GM06990 (cell line): ENCODE results near the gene NT5DC4.

Experiments
- DNase-seq: peaks from one replicate; pipeline ENCODE4 v3.0.0-alpha.2; 2011; ENCODE audit not compliant: insufficient read length; ENCODE audit errors: extremely low read depth
- H3K27me3 ChIP-seq: replicated peaks from 2 replicates; pipeline ENCODE4 v1.6.0; 2011; ENCODE audit warnings: low read length; ENCODE audit not compliant: control insufficient read depth, insufficient read depth
- H3K36me3 ChIP-seq: 2 replicates; pipeline ENCODE4 v1.5.1; 2011; ENCODE audit warnings: low read length; ENCODE audit not compliant: control insufficient read depth, insufficient read depth
- H3K4me3 ChIP-seq: replicated peaks from 2 replicates; pipeline ENCODE4 v1.5.1; 2011; ENCODE audit warnings: low read depth, mild to moderate bottlenecking, control low read depth, low read length
- CTCF ChIP-seq: IDR thresholded peaks from 2 replicates; pipeline ENCODE4 v1.5.1; 2011; ENCODE audit warnings: low read length, control low read depth, mild to moderate bottlenecking, inconsistent platforms; ENCODE audit not compliant: insufficient read depth, poor library complexity, severe bottlenecking

The NT5DC4 gene

GRCh38 chr2:112772322-112772721 lies 51.5 kb downstream of the NT5DC4 start:
- TF ChIP-seq CTCF: no peak
- DNase-seq: no peak
- H3K36me3 ChIP-seq: no peaks in the 10 kb centered on the region; the same call in 1 of the 2 replicates
- H3K4me3 ChIP-seq: no peak overlapping the region
- H3K27me3 ChIP-seq: no peaks in the 10 kb centered on the region

GRCh38 chr2:112772911-112773475 lies 52.2 kb downstream of the NT5DC4 start:
- DNase-seq: no peak
- Histone ChIP-seq H3K27me3 (no peaks in the 10 kb centered on the region), H3K4me3 (no peak overlapping the region), H3K36me3 (no peaks in the 10 kb centered on the region; the same call in 1 of the 2 replicates)
- TF ChIP-seq CTCF: no peak

- no peak overlapping the region for H3K4me3 ChIP-seq
- no peak for DNase-seq
- H3K36me3 ChIP-seq: no peaks in the 10 kb centered on the region; the same call in 1 of the 2 replicates
- H3K27me3 ChIP-seq: no peaks in the 10 kb centered on the region
- no peak for TF ChIP-seq CTCF
Measured at GRCh38 chr2:112773556-112773955, 52.7 kb downstream of the NT5DC4 start.

- H3K36me3 ChIP-seq: no peaks in the 10 kb centered on the region; the same call in 1 of the 2 replicates
- no peak for DNase-seq
- H3K27me3 ChIP-seq: no peaks in the 10 kb centered on the region
- no peak for TF ChIP-seq CTCF
- H3K4me3 ChIP-seq: no peak overlapping the region
Measured at GRCh38 chr2:112774536-112775285, 53.9 kb downstream of the NT5DC4 start.

GRCh38 chr2:112776113-112776512 lies 55.3 kb downstream of the NT5DC4 start:
- no peak overlapping the region for H3K4me3 ChIP-seq
- TF ChIP-seq CTCF: no peak
- no peak for DNase-seq
- H3K36me3 ChIP-seq: no peaks in the 10 kb centered on the region; the same call in 1 of the 2 replicates
- no peaks in the 10 kb centered on the region for H3K27me3 ChIP-seq

GRCh38 chr2:112777036-112777435 lies 56.2 kb downstream of the NT5DC4 start:
- no peak for TF ChIP-seq CTCF
- Histone ChIP-seq H3K4me3 (no peak overlapping the region), H3K36me3 (no peaks in the 10 kb centered on the region; the same call in 1 of the 2 replicates), H3K27me3 (no peaks in the 10 kb centered on the region)
- DNase-seq: no peak
